ENCODE results near the gene SULT1A2.
"Not testable (repeated sequence)": the region's sequence is repeated elsewhere in the genome, so short reads cannot be mapped to it uniquely, and the experiment has no call there.

SULT1A2 gene

DNA sequence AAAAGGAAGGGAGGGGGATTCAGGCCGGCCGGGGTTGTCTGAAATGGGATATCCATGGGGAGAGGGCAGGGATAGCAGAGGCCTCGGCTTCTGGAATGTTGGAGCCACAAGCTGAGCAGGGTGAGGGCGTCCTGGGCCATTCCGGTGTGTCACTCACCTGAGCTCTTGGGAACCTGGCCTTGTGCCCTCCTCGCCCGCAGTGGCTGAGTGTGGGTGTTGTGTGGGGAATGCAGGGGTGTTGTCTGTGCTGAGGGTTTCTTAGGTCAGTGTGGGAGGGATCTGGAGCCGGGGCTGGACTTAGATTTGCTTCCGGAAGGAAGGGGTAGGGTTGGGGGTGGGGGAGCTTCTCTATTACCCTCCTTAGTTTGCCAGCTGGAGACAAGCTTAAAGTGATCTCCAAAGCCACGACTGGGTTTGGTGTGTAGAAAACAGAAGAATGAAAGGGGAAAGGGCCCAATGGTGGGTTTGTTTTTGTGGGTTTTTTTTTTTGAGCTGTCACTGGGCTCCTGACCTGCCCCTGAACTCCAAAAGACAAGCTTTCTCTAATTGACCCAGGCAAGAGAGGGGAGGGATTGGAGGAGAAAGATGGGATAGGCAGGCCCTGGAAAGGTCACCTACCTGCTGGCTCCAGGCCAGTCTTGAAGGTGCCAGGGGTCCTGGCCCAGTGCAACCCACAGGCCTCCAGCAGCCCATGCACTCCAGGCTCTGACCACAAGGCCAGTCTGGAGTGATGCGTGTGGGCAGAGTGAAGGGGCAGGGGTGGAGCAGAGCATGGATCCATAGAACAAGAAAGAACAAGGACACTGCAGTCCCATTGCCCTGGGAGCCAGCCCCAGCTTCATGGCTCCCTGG, at the start of gene SULT1A2:
Gene SULT1A2 (minus strand): TSS at position 211 of the 852 bp plus-strand sequence. CDS start 1,120 bp downstream, outside the sequence.
- peak in 2 of 10 donors; percentile 32 to 67 for DNase-seq

GRCh38 chr16:28639959-28640358, 43.1 kb upstream of the SULT1A2 start:
- DNase-seq; intact Hi-C loops (cut with DNase I): not testable (repeated sequence)

More for the DNA sequence above, at the start of gene SULT1A2:
- intact Hi-C loops (cut with DNase I), result no loop called here

DNA sequence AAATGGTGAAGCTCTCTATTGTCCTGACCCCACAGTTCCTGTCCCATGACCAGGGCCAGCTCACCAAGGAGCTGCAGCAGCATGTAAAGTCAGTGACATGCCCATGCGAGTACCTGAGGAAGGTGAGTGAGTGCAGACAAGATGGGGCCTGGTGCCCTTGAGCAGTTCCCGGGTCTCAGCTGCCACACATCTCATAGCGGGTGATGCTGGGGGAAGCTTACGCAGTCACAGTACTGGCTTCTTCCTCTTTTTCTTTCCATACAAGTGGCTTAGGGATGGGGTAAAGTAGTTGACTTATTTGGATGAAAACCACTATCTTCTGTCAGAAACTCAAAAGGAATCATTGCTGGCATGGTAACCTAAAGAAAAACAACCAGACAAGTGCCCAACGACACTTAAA, 41.5 kb upstream of the SULT1A2 start:
- DNase-seq; intact Hi-C loops (cut with DNase I): not testable (repeated sequence)

- intact Hi-C loops (cut with DNase I); DNase-seq: not testable (repeated sequence)
Measured at GRCh38 chr16:28637765-28638164, 40.9 kb upstream of the SULT1A2 start, which contains the start of gene NPIPB8. Gene NPIPB8 (plus strand): TSS chr16:28638065. CDS start chr16:28638361, 296 bp downstream.

- DNase-seq, result not testable (repeated sequence)
Measured at GRCh38 chr16:28636093-28636823, 39.4 kb upstream of the SULT1A2 start.

DNA sequence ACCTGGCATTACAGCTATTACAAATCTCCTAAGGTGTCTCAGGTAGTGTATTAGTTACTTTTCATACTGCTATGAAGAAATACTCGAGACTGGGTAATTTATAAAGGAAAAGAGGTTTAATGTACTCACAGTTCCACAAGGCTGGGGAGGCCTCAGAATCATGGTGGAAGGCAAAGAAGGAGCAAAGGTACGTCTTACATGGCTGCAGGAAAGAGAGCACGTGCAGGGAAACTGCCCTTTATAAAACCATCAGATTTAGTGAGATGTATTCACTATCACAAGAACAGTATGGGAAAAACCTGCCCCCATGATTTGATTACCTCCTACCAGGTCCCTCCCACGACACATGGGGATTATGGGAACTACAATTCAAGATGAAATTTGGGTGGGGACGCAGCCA, 34.1 kb upstream of the SULT1A2 start:
- DNase-seq; intact Hi-C loops (cut with DNase I): not testable (repeated sequence)

More at GRCh38 chr16:28636093-28636823, 39.4 kb upstream of the SULT1A2 start:
- intact Hi-C loops (cut with DNase I), result not testable (repeated sequence)

GRCh38 chr16:28623172-28623711, 26.4 kb upstream of the SULT1A2 start:
- peak in 9 of 10 donors; percentile 19 to 94 (median 53) for DNase-seq

GRCh38 chr16:28622532-28623171, 25.8 kb upstream of the SULT1A2 start:
- intact Hi-C loops (cut with DNase I); DNase-seq: not testable (repeated sequence)

More at GRCh38 chr16:28623172-28623711, 26.4 kb upstream of the SULT1A2 start:
- intact Hi-C loops (cut with DNase I), result no loop called here

DNA sequence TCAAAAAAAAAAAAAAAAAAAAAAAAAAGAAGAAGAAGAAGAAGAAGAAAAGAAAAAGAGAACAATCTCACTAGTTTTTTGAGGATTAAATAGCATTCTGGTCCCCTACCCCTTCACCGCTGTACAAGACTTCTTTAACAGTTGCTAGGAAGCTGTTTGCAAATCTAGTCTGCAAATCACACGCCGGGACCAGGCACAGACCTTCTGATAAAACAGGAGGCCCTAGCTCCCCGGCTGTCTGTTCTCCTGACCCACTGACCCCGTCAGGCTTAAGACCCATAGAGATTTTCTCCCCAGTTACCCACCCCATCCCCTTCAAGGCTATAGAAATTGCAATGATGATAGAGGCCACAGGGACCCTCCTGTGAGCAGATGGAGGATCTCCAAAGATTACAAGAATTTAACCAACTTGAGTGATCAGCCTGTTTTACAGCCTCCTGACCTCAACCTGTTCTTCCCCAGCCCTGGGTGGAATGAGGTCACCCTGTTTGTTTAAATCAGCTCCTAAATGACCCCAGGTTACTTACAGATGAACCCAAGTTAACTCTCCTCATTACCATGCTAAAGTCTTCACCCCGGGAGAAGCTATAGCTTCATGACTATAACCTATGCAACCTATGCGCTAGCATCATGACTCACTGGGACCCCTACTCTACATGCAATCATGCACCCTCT, 24.8 kb upstream of the SULT1A2 start:
- DNase-seq, result no peak
- intact Hi-C loops (cut with DNase I), result no loop called here

- intact Hi-C loops (cut with DNase I); DNase-seq: not testable (repeated sequence)
Measured at GRCh38 chr16:28620316-28620715, 23.5 kb upstream of the SULT1A2 start.

GRCh38 chr16:28617874-28618273, 21.0 kb upstream of the SULT1A2 start:
- intact Hi-C loops (cut with DNase I), result no loop called here
- DNase-seq, result no peak

DNA sequence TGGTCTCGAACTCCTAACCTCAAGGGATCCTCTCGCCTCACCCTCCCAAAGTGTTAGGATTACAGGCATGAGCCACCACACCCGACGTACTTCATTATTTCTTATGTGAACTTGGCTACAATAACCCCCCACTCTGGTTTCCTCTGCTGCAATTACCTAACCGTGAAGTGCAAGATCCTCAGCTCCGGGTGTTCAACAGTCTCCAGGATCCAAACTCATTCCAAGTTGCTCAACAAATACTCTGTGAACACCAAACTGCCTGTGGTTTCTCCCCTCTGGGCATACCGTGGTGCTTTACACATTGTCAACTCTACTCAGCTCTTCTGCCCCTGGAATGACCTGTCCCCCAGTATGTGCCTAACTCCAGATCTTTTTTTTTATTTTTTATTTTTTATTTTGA, 19.8 kb upstream of the SULT1A2 start:
- intact Hi-C loops (cut with DNase I), result no loop called here
- no peak for DNase-seq

DNA sequence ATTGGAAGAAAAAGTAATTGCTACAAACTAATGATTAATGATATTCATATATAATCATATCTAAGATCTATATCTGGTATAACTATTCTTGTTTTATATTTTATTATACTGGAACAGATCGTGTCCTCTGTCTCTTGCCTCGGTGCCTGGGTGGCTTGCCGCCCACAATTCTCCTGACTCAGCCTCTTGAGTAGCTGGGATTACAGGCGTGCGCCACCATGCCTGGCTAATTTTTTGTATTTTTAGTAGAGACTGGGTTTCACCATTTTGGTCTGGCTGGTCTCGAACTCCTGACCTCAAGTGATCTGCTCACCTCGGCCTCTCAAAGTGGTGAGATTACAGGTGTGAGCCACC, 19.4 kb upstream of the SULT1A2 start:
- DNase-seq, result peak in 1 of 10 donors; percentile 51
- intact Hi-C loops (cut with DNase I), result not testable (repeated sequence)

- intact Hi-C loops (cut with DNase I), result not testable (repeated sequence)
- DNase-seq, result peak in 9 of 10 donors; percentile 51 to 95 (median 69)
Measured at GRCh38 chr16:28615486-28616223, 18.8 kb upstream of the SULT1A2 start.

DNA sequence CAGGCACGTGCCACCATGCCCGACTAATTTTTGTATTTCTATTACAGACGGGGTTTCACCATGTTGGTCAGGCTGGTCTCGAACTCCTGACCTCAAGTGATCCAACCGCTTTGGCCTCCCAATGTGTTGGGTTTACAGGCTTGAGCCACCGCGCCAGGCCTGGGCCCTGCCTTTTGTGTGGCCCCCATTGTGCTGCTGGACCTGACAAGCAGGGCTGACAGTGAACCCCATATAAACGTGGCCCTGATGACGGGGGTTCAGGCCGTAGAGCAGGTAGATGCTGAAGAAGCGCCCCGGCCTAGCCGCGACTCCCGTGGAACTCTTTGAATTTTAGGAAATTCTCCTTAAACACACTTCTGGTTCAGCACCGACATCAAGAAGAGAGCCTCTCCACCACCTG, 17.7 kb upstream of the SULT1A2 start:
- intact Hi-C loops (cut with DNase I), result not testable (repeated sequence)
- DNase-seq, result peak in 1 of 10 donors; percentile 31

- intact Hi-C loops (cut with DNase I); DNase-seq: not testable (repeated sequence)
Measured at GRCh38 chr16:28613912-28614311, 17.1 kb upstream of the SULT1A2 start.

DNA sequence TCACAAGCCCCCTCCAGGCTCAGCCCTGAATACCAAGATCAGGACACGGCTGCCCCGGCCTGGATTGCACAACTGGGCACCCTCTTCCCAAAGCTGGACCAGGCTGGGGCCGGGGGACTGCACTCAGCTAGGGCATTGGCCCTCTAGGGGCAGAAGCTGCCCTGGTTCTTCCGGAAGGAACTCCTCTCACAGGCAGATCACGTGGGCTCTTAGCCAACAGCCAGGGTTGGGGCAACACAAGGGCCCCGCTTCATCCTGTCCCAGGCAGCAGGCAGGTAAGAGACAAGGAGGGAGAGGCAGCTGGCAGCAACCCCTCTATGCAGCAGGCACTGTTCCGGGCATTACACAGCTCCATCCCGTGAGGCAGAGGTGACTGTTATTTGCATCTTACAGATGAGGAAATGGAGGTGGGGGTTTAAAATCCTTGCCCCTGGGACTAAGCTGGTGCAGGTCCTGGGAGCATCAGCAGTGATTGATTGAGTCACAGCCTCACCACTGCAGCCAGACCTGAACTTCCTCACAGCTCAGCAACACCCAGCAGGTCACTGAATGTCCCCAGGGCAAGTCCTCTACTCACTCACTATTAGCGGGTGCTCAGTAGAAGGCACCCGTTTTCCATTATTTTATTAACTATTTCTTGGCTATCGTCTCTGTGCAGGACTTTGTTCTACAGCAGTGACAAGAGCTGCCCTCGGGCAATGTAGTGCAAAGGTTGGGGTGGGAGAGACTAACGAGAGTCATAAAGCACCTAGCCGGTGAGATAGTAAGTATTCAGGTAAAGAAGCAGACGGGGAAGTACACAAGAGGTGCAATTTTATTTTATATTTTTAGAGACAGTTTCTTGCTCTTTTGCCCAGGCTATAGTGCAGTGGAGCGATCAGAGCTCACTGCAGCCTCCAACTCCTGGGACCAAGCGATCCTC, 15.8 kb upstream of the SULT1A2 start:
- intact Hi-C loops (cut with DNase I); DNase-seq: not testable (repeated sequence)

- peak in 1 of 10 donors; percentile 74 for DNase-seq
- intact Hi-C loops (cut with DNase I), result no loop called here
Measured at GRCh38 chr16:28610595-28611191, 13.8 kb upstream of the SULT1A2 start.

Measured in posterior cingulate gyrus (tissue), 11 donors.